Esophagus (tissue), 2 donors: ENCODE results near the gene KDM2A. TPM values are rescaled to one million over a fixed set of nuclear protein-coding genes. Genes with fewer than 3 reads are reported as not detected.

ENCODE experiments used
- H3K27ac ChIP-seq, 2 donors: one replicate each; pipeline ENCODE4 v1.5.1; 2013; ENCODE audit warnings: low read depth in 2 of 2, mild to moderate bottlenecking in 2 of 2, inconsistent platforms in 1 of 2, low read length in 1 of 2, moderate library complexity in 1 of 2
- H3K27me3 ChIP-seq, 2 donors: one replicate each; pipeline ENCODE4 v1.6.1; 2013; ENCODE audit warnings: low read length in 2 of 2, control low read depth in 1 of 2, mild to moderate bottlenecking in 1 of 2; ENCODE audit not compliant: insufficient read depth in 2 of 2, control insufficient read depth in 1 of 2
- H3K36me3 ChIP-seq, 2 donors: one replicate each; pipeline ENCODE4 v1.6.1; 2013; ENCODE audit warnings: low read length in 1 of 2; ENCODE audit not compliant: control insufficient read depth in 2 of 2, insufficient read depth in 2 of 2
- H3K4me1 ChIP-seq, 2 donors: one replicate each; pipeline ENCODE4 v1.6.1; 2013; ENCODE audit warnings: low read length in 1 of 2; ENCODE audit not compliant: control insufficient read depth in 2 of 2, insufficient read depth in 2 of 2
- H3K4me3 ChIP-seq, 2 donors: one replicate each; pipeline ENCODE4 v1.5.1; 2013; ENCODE audit warnings: low read length in 2 of 2, mild to moderate bottlenecking in 2 of 2, low read depth in 1 of 2, moderate library complexity in 1 of 2
- H3K9me3 ChIP-seq, 2 donors: one replicate each; pipeline ENCODE4 v1.6.1; 2013; ENCODE audit warnings: mild to moderate bottlenecking in 2 of 2, low read depth in 1 of 2, low read length in 1 of 2, moderate library complexity in 1 of 2; ENCODE audit not compliant: control insufficient read depth in 2 of 2, insufficient read depth in 1 of 2
- WGBS, 2 donors: extraction: QIAGEN DNeasy Blood & Tissue Kit; methylation state at CpG; one replicate each; pipeline ENCODE4 v1.1.7; 2013; 5-methylcytosine and 5-hydroxymethylcytosine counted together
- polyA plus RNA-seq, 2 donors: library from polyadenylated mRNA; stranded (reverse); fragments of 200-250 nt; gene quantifications; one replicate each; pipeline ENCODE4 v1.2.3, GENCODE V29; 2013
- donor health status: healthy with polysubstance abuse.
- donor health status: Bipolar disorder and iron deficiency.

KDM2A gene
- polyA plus RNA-seq, 2 donors: 36.8 to 54.9 TPM

GRCh38 chr11:67300756-67301312, 181.8 kb downstream of the KDM2A start:
- 88 to 89% methylated on average over 22 of the region's 22 CpGs for WGBS, 2 donors
- Histone ChIP-seq H3K9me3 (no peaks in the 10 kb centered on the region), H3K4me1 (peaks cover 9 to 26% of the 10 kb centered on the region in 2 donors), H3K36me3 (peaks cover 15 to 33% of the 10 kb centered on the region in 2 donors), H3K27ac (no peak overlapping the region), H3K4me3 (no peak overlapping the region), H3K27me3 (no peaks in the 10 kb centered on the region)

GRCh38 chr11:67301313-67301921, 182.4 kb downstream of the KDM2A start:
- Histone ChIP-seq H3K9me3 (no peaks in the 10 kb centered on the region), H3K27ac (peak overlapping the region in 1 of 2 donors; percentile 89), H3K4me1 (peaks cover 9 to 26% of the 10 kb centered on the region in 2 donors), H3K36me3 (peaks cover 15 to 33% of the 10 kb centered on the region in 2 donors), H3K27me3 (no peaks in the 10 kb centered on the region), H3K4me3 (no peak overlapping the region)
- WGBS, 2 donors: 91 to 92% methylated on average over 28 of the region's 28 CpGs

GRCh38 chr11:67301951-67302516, 183.0 kb downstream of the KDM2A start:
- no peaks in the 10 kb centered on the region for H3K27me3 ChIP-seq
- no peak overlapping the region for H3K4me3 ChIP-seq
- WGBS, 2 donors: 39 to 45% methylated on average over 15 of the region's 15 CpGs
- peaks cover 9 to 26% of the 10 kb centered on the region in 2 donors for H3K4me1 ChIP-seq
- peaks cover 15 to 37% of the 10 kb centered on the region in 2 donors for H3K36me3 ChIP-seq
- peak overlapping the region; percentile 81 to 89 for H3K27ac ChIP-seq
- no peaks in the 10 kb centered on the region for H3K9me3 ChIP-seq

- no peaks in the 10 kb centered on the region for H3K9me3 ChIP-seq
- peak overlapping the region; percentile 67 to 97 for H3K4me3 ChIP-seq
- H3K27ac ChIP-seq: peak overlapping the region; percentile 81 to 89
- H3K4me1 ChIP-seq: peaks cover 9 to 26% of the 10 kb centered on the region in 2 donors
- H3K27me3 ChIP-seq: no peaks in the 10 kb centered on the region
- whole genome bisulfite sequencing, 2 donors: 14 to 18% methylated on average over 23 of the region's 23 CpGs
- H3K36me3 ChIP-seq: peaks cover 18 to 41% of the 10 kb centered on the region in 2 donors
Measured at GRCh38 chr11:67302571-67303131, 183.6 kb downstream of the KDM2A start.

GRCh38 chr11:67303132-67303834, 184.2 kb downstream of the KDM2A start, which contains the start of gene SSH3:
TSS of gene SSH3 (plus strand) at chr11:67303530. CDS start at chr11:67303626, 96 bp downstream.
- Histone ChIP-seq H3K9me3 (no peaks in the 10 kb centered on the region), H3K4me1 (peaks cover 9 to 26% of the 10 kb centered on the region in 2 donors), H3K27me3 (no peaks in the 10 kb centered on the region), H3K27ac (peak within 1 kb of the TSS; percentile 81 to 89), H3K36me3 (peaks cover 21 to 48% of the 10 kb centered on the region in 2 donors), H3K4me3 (peak within 1 kb of the TSS; percentile 67 to 97)
- 1% methylated on average over 58 to 65 of the region's 65 CpGs for WGBS, 2 donors

GRCh38 chr11:67303835-67304411, 184.9 kb downstream of the KDM2A start:
- Histone ChIP-seq H3K36me3 (peaks cover 20 to 49% of the 10 kb centered on the region in 2 donors), H3K9me3 (no peaks in the 10 kb centered on the region), H3K27me3 (no peaks in the 10 kb centered on the region), H3K27ac (peak overlapping the region; percentile 81 to 89), H3K4me1 (peaks cover 9 to 26% of the 10 kb centered on the region in 2 donors), H3K4me3 (peak overlapping the region; percentile 67 to 97)
- 5 to 8% methylated on average over 31 to 43 of the region's 43 CpGs for WGBS, 2 donors

- Histone ChIP-seq H3K36me3 (peaks cover 15 to 49% of the 10 kb centered on the region in 2 donors), H3K9me3 (no peaks in the 10 kb centered on the region), H3K4me3 (peak overlapping the region; percentile 67 to 97)
Measured at GRCh38 chr11:67304511-67305113, 185.5 kb downstream of the KDM2A start.

GRCh38 chr11:67306769-67307544, 187.9 kb downstream of the KDM2A start:
- peaks cover 7 to 39% of the 10 kb centered on the region in 2 donors for H3K36me3 ChIP-seq
- H3K4me3 ChIP-seq: no peak overlapping the region
- 86 to 89% methylated on average over 19 of the region's 19 CpGs for WGBS, 2 donors
- no peak overlapping the region for H3K27ac ChIP-seq
- H3K27me3 ChIP-seq: no peaks in the 10 kb centered on the region
- H3K9me3 ChIP-seq: no peaks in the 10 kb centered on the region
- H3K4me1 ChIP-seq: peaks cover 6 to 37% of the 10 kb centered on the region in 2 donors

More at GRCh38 chr11:67304511-67305113, 185.5 kb downstream of the KDM2A start:
- Histone ChIP-seq H3K27me3 (no peaks in the 10 kb centered on the region), H3K4me1 (peaks cover 9 to 29% of the 10 kb centered on the region in 2 donors), H3K27ac (peak overlapping the region; percentile 81 to 89)
- WGBS, 2 donors: 61 to 69% methylated on average over 14 of the region's 14 CpGs
